Ascending aorta (tissue), 2 donors: ENCODE data around the gene FGR. TPM values are rescaled to one million over a fixed set of nuclear protein-coding genes. Genes with fewer than 3 reads are reported as not detected.

Source experiments
- DNase-seq, 2 donors: peaks; one replicate each; pipeline ENCODE4 v3.0.0-alpha.2; 2019; ENCODE audit warnings: low spot score in 2 of 2
- H3K27ac ChIP-seq, 2 donors: fragments of 200-600 bp; sonication (generic); one replicate each; pipeline ENCODE4 v1.5.1; 2016 to 2017; ENCODE audit warnings: mild to moderate bottlenecking in 1 of 2
- H3K27me3 ChIP-seq: fragments of 200-600 bp; sonication (generic); one replicate; pipeline ENCODE4 v1.5.1; 2017
- H3K36me3 ChIP-seq, 2 donors: fragments of 200-600 bp; sonication (generic); one replicate each; pipeline ENCODE4 v1.5.1; 2016
- H3K4me1 ChIP-seq, 2 donors: fragments of 200-600 bp; sonication (generic); one replicate each; pipeline ENCODE4 v1.5.1; 2016 to 2017; ENCODE audit warnings: mild to moderate bottlenecking in 1 of 2
- H3K4me3 ChIP-seq, 2 donors: fragments of 200-600 bp; sonication (generic); one replicate each; pipeline ENCODE4 v1.5.1; 2016 to 2017; ENCODE audit warnings: mild to moderate bottlenecking in 1 of 2
- H3K9me3 ChIP-seq, 2 donors: fragments of 200-600 bp; sonication (generic); one replicate each; pipeline ENCODE4 v1.5.1; 2016
- CTCF ChIP-seq, 3 experiments: fragments of 200-600 bp in 2 of 3; fragments of 450-650 bp in 1 of 3; sonication (generic) in 2 of 3; IDR thresholded peaks; one replicate each; pipeline ENCODE4 v1.5.1; 2016 to 2019; ENCODE audit warnings: antibody characterized with exemption in 3 of 3, mild to moderate bottlenecking in 1 of 3, moderate library complexity in 1 of 3
- intact Hi-C: fragments of 100-400 bp; cut with DNase I; formaldehyde crosslinking; loops from one replicate; pipeline ENCODE4 v1.15.1; 2023
- total RNA-seq: library from RNA; depleted of rRNA; stranded (reverse); fragments of >200 nt; gene quantifications from one replicate; pipeline ENCODE4 v1.1.0, GENCODE V29; 2016

Gene FGR
- total RNA-seq, 1 donor from 2014 or later = 10.4 TPM

GRCh38 chr1:27592232-27592930 is 42.6 kb downstream of the FGR start:
- Histone ChIP-seq H3K27ac (peak overlapping the region; percentile 82 to 86), H3K4me3 (no peak overlapping the region), H3K4me1 (peaks cover 33 to 87% of the 10 kb centered on the region in 2 donors), H3K27me3 (no peaks in the 10 kb centered on the region), H3K9me3 (no peaks in the 10 kb centered on the region), H3K36me3 (peaks cover 0 to 5% of the 10 kb centered on the region in 2 donors)
- DNase-seq = no peak
- intact Hi-C loops = no loop called here
- no peak for TF ChIP-seq CTCF (IDR thresholded peaks at IDR 0.05)

- Histone ChIP-seq H3K36me3 (peaks cover 0 to 5% of the 10 kb centered on the region in 2 donors), H3K4me1 (peaks cover 32 to 87% of the 10 kb centered on the region in 2 donors), H3K27ac (peak overlapping the region; percentile 82 to 86), H3K9me3 (no peaks in the 10 kb centered on the region), H3K4me3 (no peak overlapping the region), H3K27me3 (no peaks in the 10 kb centered on the region)
- no peak for TF ChIP-seq CTCF (IDR thresholded peaks at IDR 0.05)
- no peak for DNase-seq
- intact Hi-C loops = no loop called here
Measured at GRCh38 chr1:27591622-27592021, 43.4 kb downstream of the FGR start.

GRCh38 chr1:27590917-27591508 is 44.0 kb downstream of the FGR start:
- peak overlapping the region; percentile 82 to 86 for H3K27ac ChIP-seq
- no peaks in the 10 kb centered on the region for H3K9me3 ChIP-seq
- no peak overlapping the region for H3K4me3 ChIP-seq
- intact Hi-C loops = no loop called here
- H3K27me3 ChIP-seq = no peaks in the 10 kb centered on the region
- no peak for TF ChIP-seq CTCF (IDR thresholded peaks at IDR 0.05)
- peaks cover 0 to 5% of the 10 kb centered on the region in 2 donors for H3K36me3 ChIP-seq
- peaks cover 30 to 82% of the 10 kb centered on the region in 2 donors for H3K4me1 ChIP-seq
- DNase-seq = no peak

DNA sequence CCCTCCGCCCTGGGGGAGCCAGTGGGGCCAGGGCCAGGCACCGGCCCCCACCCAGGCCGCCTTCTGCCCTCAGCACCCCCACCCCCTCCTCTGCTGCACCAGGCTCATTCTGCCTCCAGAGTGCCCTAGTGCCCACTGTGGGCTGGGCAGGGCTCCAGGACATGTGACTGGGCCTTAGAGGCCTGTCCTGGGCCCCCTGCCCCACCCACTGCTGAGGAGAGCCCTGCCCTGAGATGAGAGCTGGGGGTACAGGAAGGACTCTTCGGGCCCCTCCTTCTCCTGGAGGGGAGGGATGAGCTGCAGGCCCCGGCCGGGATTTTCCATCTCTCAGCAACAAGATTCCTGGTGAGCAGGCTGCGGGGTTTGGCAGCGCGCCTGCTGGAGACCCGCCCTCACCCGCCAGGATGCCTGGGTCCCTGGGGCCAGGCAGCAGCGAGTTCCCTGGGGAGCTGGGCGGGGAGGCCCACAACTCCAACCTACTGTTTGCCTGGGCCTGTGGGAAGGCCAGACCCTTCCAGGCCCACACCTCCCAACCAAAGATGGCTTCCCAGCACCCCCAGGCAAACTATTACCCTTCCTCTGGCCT is 45.1 kb downstream of the FGR start:
- no peak for DNase-seq
- Histone ChIP-seq H3K27ac (peak overlapping the region; percentile 82 to 86), H3K36me3 (peaks cover 0 to 5% of the 10 kb centered on the region in 2 donors), H3K27me3 (no peaks in the 10 kb centered on the region), H3K9me3 (no peaks in the 10 kb centered on the region), H3K4me3 (no peak overlapping the region), H3K4me1 (peaks cover 24 to 72% of the 10 kb centered on the region in 2 donors)
- no peak for TF ChIP-seq CTCF (IDR thresholded peaks at IDR 0.05)
- intact Hi-C loops = no loop called here

DNA sequence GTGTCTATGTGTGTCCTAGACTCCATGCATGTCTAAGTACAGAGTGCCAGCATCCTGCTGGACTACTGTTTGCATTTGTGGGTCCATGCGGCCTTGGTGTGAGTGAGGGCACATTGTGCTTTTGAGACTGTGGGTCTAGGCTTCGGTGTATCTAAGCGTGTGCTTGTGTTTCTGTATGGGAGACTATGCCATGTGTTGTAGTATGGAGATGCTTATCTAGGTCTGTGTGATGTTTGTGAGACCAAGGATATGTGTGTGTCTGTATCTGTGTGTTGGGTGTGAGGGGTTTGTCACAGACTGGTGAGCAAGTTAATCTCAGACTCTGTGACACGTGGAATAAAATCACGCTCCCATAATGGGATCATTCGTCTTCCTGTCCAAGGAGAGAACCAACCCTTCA is 45.5 kb downstream of the FGR start:
- TF ChIP-seq CTCF (IDR thresholded peaks at IDR 0.05) = no peak
- Histone ChIP-seq H3K36me3 (peaks cover 0 to 5% of the 10 kb centered on the region in 2 donors), H3K4me1 (peaks cover 21 to 67% of the 10 kb centered on the region in 2 donors), H3K9me3 (no peaks in the 10 kb centered on the region), H3K27me3 (no peaks in the 10 kb centered on the region), H3K27ac (peak overlapping the region; percentile 82 to 86), H3K4me3 (no peak overlapping the region)
- intact Hi-C loops = no loop called here
- no peak for DNase-seq
